GM23248 (cell line): ENCODE measurements around the gene BLOC1S1.

Experiments used
- EZH2 ChIP-seq: fragments of 200-600 bp; sonication (generic); IDR thresholded peaks from 2 replicates; pipeline ENCODE4 v1.6.1; 2018; ENCODE audit warnings: antibody characterized with exemption, mild to moderate bottlenecking; ENCODE audit not compliant: insufficient read depth, poor library complexity, severe bottlenecking
- EZH2phosphoT487 ChIP-seq: fragments of 200-600 bp; sonication (generic); IDR thresholded peaks from 2 replicates; pipeline ENCODE4 v1.6.1; 2018; ENCODE audit warnings: antibody characterized with exemption, moderate library complexity, mild to moderate bottlenecking, low read depth; ENCODE audit not compliant: insufficient read depth

- TF ChIP-seq EZH2 (no peak), EZH2phosphoT487 (no peak)
These were observed 18.9 kb upstream of the BLOC1S1 start for GRCh38 chr12:55696796-55697462.
